Suprapubic skin (tissue), 4 donors: Measurements from ENCODE around the gene NAGK. TPM values are rescaled to one million over a fixed set of nuclear protein-coding genes. Genes with fewer than 3 reads are reported as not detected.
A peak's percentile ranks its signal among the peaks of the same experiment; 100 is the strongest.

Experiments
- DNase-seq, 2 donors: peaks; one replicate each; pipeline ENCODE4 v3.0.0-alpha.2; 2019; ENCODE audit warnings: low spot score in 2 of 2
- H3K27ac ChIP-seq: fragments of 200-600 bp; sonication (generic); one replicate; pipeline ENCODE4 v1.5.1; 2019
- H3K27me3 ChIP-seq: fragments of 200-600 bp; sonication (generic); one replicate; pipeline ENCODE4 v1.5.1; 2019
- H3K36me3 ChIP-seq: fragments of 200-600 bp; sonication (generic); one replicate; pipeline ENCODE4 v1.5.1; 2019
- H3K4me1 ChIP-seq: fragments of 200-600 bp; sonication (generic); one replicate; pipeline ENCODE4 v1.5.1; 2019
- H3K4me3 ChIP-seq: fragments of 200-600 bp; sonication (generic); one replicate; pipeline ENCODE4 v1.5.1; 2019; ENCODE audit warnings: mild to moderate bottlenecking
- H3K9me3 ChIP-seq: fragments of 200-600 bp; sonication (generic); one replicate; pipeline ENCODE4 v1.5.1; 2019
- CTCF ChIP-seq, 2 donors: fragments of 200-600 bp in 1 of 2; fragments of 450-650 bp in 1 of 2; sonication (generic) in 1 of 2; IDR thresholded peaks; one replicate each; pipeline ENCODE4 v1.5.1; 2016 to 2019; ENCODE audit warnings: antibody characterized with exemption in 2 of 2, mild to moderate bottlenecking in 1 of 2, moderate library complexity in 1 of 2
- EP300 ChIP-seq: sonication (generic); formaldehyde crosslinking; IDR thresholded peaks from one replicate; pipeline ENCODE4 v1.6.1; 2017; ENCODE audit warnings: antibody characterized with exemption
- POLR2A ChIP-seq, 2 donors: fragments of 450-650 bp; IDR thresholded peaks; one replicate each; pipeline ENCODE4 v1.6.1; 2017; ENCODE audit warnings: antibody characterized with exemption in 2 of 2, mild to moderate bottlenecking in 2 of 2, moderate library complexity in 2 of 2
- POLR2AphosphoS5 ChIP-seq, 3 donors: sonication (generic); formaldehyde crosslinking; IDR thresholded peaks; one replicate each; pipeline ENCODE4 v1.6.1; 2017; ENCODE audit warnings: antibody characterized with exemption in 3 of 3
- WGBS: methylation state at CpG from one replicate; pipeline ENCODE4 v1.1.5; 2018; 5-methylcytosine and 5-hydroxymethylcytosine counted together
- total RNA-seq, 4 donors: library from RNA; depleted of rRNA; stranded (reverse); fragments of >200 nt; gene quantifications; one replicate each; pipeline ENCODE4 v1.1.0, GENCODE V29; 2016

The NAGK gene
- total RNA-seq, 4 donors from 2014 or later = 122 to 233 (median 153) TPM

GRCh38 chr2:71060211-71060610 is 8.2 kb upstream of the NAGK start:
- DNase-seq = no peak
- no peak for TF ChIP-seq CTCF (IDR thresholded peaks at IDR 0.05)
- TF ChIP-seq EP300 = no peak
- TF ChIP-seq POLR2A (IDR thresholded peaks at IDR 0.05) = no peak
- TF ChIP-seq POLR2AphosphoS5 (IDR thresholded peaks at IDR 0.05) = no peak

DNA sequence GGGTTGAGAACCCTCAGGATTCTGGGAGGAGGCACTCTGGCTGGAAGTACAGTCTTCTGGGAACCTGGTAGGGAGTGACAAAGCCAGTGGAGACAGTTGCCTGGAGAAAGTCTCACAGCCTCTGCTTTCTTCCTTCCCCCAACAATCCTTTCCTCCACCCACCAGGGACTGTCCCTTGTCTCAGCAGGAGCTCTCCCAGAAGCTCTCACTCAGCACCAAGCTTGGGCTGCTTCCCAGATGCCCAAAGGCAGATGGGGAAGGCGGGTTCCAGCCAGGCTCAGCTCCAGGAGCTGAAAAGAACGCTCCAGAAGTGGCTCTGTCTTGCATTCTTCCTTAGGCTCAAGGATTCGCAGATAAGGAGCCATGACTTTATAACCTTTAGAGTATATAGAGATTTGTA is 7.6 kb upstream of the NAGK start:
- DNase-seq = no peak
- Histone ChIP-seq H3K9me3 (no peaks in the 10 kb centered on the region), H3K4me3 (no peak overlapping the region), H3K27me3 (no peaks in the 10 kb centered on the region), H3K36me3 (no peaks in the 10 kb centered on the region), H3K27ac (no peak overlapping the region), H3K4me1 (peaks cover 40% of the 10 kb centered on the region)
- 13% methylated on average over 3 of the region's 3 CpGs for WGBS
- TF ChIP-seq CTCF (IDR thresholded peaks at IDR 0.05) (no peak), POLR2AphosphoS5 (IDR thresholded peaks at IDR 0.05) (no peak), EP300 (no peak), POLR2A (IDR thresholded peaks at IDR 0.05) (no peak)

More at GRCh38 chr2:71060211-71060610, 8.2 kb upstream of the NAGK start:
- Histone ChIP-seq H3K9me3 (no peaks in the 10 kb centered on the region), H3K4me1 (peaks cover 38% of the 10 kb centered on the region), H3K36me3 (no peaks in the 10 kb centered on the region), H3K27ac (no peak overlapping the region), H3K4me3 (no peak overlapping the region), H3K27me3 (no peaks in the 10 kb centered on the region)
- WGBS = 90% methylated on average over 2 of the region's 2 CpGs

GRCh38 chr2:71063216-71063615 is 5.2 kb upstream of the NAGK start:
- Histone ChIP-seq H3K27ac (peak overlapping the region; percentile 55), H3K4me3 (no peak overlapping the region), H3K36me3 (no peaks in the 10 kb centered on the region), H3K4me1 (peaks cover 55% of the 10 kb centered on the region), H3K27me3 (no peaks in the 10 kb centered on the region), H3K9me3 (no peaks in the 10 kb centered on the region)
- DNase-seq = no peak
- WGBS = 40% methylated on average over 1 of the region's 1 CpG
- TF ChIP-seq POLR2A (IDR thresholded peaks at IDR 0.05) (no peak), POLR2AphosphoS5 (IDR thresholded peaks at IDR 0.05) (no peak), EP300 (no peak), CTCF (IDR thresholded peaks at IDR 0.05) (no peak)

DNA sequence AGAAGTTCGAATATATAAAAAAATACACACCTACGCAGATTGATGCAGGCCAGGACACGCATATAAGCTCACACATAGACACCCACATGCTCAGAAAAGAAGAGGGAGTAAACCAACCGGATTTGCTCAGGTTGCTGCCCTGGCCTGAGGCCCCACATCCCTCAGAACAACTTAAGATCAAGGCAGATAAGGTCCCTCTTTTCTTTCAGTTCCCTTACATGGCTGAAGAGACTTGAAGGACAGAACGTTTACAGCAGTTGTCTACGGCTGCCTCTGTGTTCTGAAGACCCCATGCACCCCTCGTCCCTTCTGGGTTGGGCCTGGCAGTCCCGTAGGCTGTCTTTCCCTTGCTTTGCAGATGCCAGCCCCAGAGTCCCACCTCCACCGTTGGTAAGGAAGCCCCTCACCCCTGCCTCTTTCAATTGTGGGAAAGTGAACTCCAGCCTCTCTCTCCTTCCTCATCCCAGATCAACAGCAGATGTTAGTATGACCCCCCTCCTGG is 4.3 kb upstream of the NAGK start:
- Histone ChIP-seq H3K4me1 (peaks cover 59% of the 10 kb centered on the region), H3K27ac (peak overlapping the region; percentile 72), H3K4me3 (no peak overlapping the region), H3K36me3 (no peaks in the 10 kb centered on the region), H3K9me3 (no peaks in the 10 kb centered on the region), H3K27me3 (no peaks in the 10 kb centered on the region)
- no peak for TF ChIP-seq POLR2A (IDR thresholded peaks at IDR 0.05)
- peak in 1 of 3 donors; percentile 39 for TF ChIP-seq POLR2AphosphoS5 (IDR thresholded peaks at IDR 0.05)
- no peak for TF ChIP-seq EP300
- WGBS = 45% methylated on average over 9 of the region's 9 CpGs
- DNase-seq = no peak

DNA sequence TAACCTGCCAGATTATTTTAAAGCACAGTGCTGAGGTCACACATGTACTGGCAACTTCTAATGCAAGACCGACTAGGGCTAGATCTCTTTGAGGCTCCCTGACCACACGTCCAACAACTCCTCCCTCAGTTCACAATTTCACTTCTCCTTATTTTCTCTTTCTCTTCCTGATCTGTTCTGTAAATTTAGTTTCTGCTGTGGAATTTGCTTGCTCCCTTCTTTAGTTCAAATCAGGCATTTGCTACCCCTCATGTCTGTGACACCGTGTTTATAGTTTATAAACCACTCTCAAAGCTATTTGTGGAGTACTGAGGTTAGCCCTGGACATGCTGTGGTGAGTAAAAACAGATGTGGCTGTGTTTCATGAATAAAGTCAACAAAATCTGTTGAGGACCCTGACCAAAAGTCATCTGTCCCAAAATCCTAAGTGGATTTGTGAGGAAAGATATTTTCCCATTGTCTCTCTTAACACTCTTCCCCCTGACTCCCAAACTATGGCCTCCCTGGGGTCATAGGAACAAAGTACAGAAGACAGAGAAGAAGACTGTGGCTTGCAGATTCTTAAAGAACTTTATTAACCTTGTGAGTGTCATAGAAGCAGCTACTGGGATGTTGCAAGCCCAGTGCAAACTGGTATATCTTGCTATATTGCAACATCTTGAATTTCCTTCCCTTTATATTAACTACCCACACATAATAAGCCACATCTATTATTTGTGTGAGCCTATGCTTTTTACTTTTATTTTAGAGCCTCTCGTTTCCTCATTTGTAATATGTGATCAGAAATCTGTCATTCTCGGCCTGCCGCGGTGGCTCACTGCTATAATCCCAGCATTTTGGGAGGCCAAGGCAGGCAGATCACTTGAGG is 3.5 kb upstream of the NAGK start:
- peaks cover 68% of the 10 kb centered on the region for H3K4me1 ChIP-seq
- no peak for DNase-seq
- TF ChIP-seq EP300 (no peak), POLR2AphosphoS5 (IDR thresholded peaks at IDR 0.05) (peak in 1 of 3 donors; percentile 74), POLR2A (IDR thresholded peaks at IDR 0.05) (no peak), CTCF (IDR thresholded peaks at IDR 0.05) (no peak)
- H3K36me3 ChIP-seq = no peaks in the 10 kb centered on the region
- no peak overlapping the region for H3K4me3 ChIP-seq
- no peaks in the 10 kb centered on the region for H3K9me3 ChIP-seq
- H3K27ac ChIP-seq = peak overlapping the region; percentile 72
- no peaks in the 10 kb centered on the region for H3K27me3 ChIP-seq
- 66% methylated on average over 7 of the region's 7 CpGs for WGBS
